ENCODE results near the gene KRTAP17-1.

Gene KRTAP17-1

GRCh38 chr17:41343029-41343428 lies 27.5 kb upstream of the KRTAP17-1 start (continued):
- no peak for TF ChIP-seq ZNF670 (tag by site-specific recombination; IDR thresholded peaks at IDR 0.05; ENCODE audit: low read depth)

- no peak overlapping the region for H3K4me3 ChIP-seq (ENCODE audit: low read depth, low read length)
- ChIA-PET CTCF (interaction anchor here (0.6 to 2.0 kb wide), 4 partner anchors 9 to 324 kb away, joined by 3 to 16 read pairs (median 5); no protein-coding TSS in a partner anchor), POLR2A (no interaction called here)
- H3K4me1 ChIP-seq (ENCODE audit: control insufficient read depth, insufficient read depth, low read length): no peaks in the 10 kb centered on the region
- H3K9me3 ChIP-seq (ENCODE audit: control insufficient read depth, insufficient read depth, low read depth, low read length): no peaks in the 10 kb centered on the region
- no peak overlapping the region for H3K27ac ChIP-seq (ENCODE audit: extremely low read depth, low read depth, low read length)
- H3K36me3 ChIP-seq (ENCODE audit: control insufficient read depth in 2 of 2, insufficient read depth in 1 of 2, low read length in 2 of 2): no peaks in the 10 kb centered on the region
- no peak for TF ChIP-seq ZNF2 (tag by site-specific recombination; IDR thresholded peaks at IDR 0.05)
- TF ChIP-seq ZNF239 (tag by site-specific recombination; IDR thresholded peaks at IDR 0.05): no peak
- TF ChIP-seq ZNF37A (tag by site-specific recombination; IDR thresholded peaks at IDR 0.05): no peak
- TF ChIP-seq HOXD13 (CRISPR knock-in tag; IDR thresholded peaks at IDR 0.05; ENCODE audit: borderline replicate concordance): no peak
- no peak for TF ChIP-seq ZNF48 (tag by site-specific recombination; IDR thresholded peaks at IDR 0.05)
- TF ChIP-seq ZFP3 (tag by site-specific recombination; IDR thresholded peaks at IDR 0.05; ENCODE audit: low read depth): no peak
- TF ChIP-seq ZNF280D (tag by site-specific recombination; IDR thresholded peaks at IDR 0.05): no peak
- no peak for TF ChIP-seq WT1 (tag by site-specific recombination; IDR thresholded peaks at IDR 0.05)
- no peak for TF ChIP-seq ZNF548 (tag by site-specific recombination; IDR thresholded peaks at IDR 0.05)
- no peak for TF ChIP-seq SP2 (tag by site-specific recombination; IDR thresholded peaks at IDR 0.05)
- no peak for TF ChIP-seq ZNF292 (tag by site-specific recombination; IDR thresholded peaks at IDR 0.05; ENCODE audit: borderline replicate concordance, low read depth)
- no peak for TF ChIP-seq ZNF610 (tag by site-specific recombination; IDR thresholded peaks at IDR 0.05; ENCODE audit: borderline replicate concordance)
- TF ChIP-seq KLF17 (tag by site-specific recombination; IDR thresholded peaks at IDR 0.05): no peak
- no peak for TF ChIP-seq ZNF555 (tag by site-specific recombination; conservative IDR thresholded peaks at IDR 0.05)
- TF ChIP-seq ZNF391 (tag by site-specific recombination; IDR thresholded peaks at IDR 0.05; ENCODE audit: borderline replicate concordance, low read depth): no peak
- no peak for TF ChIP-seq ZNF302 (tag by site-specific recombination; IDR thresholded peaks at IDR 0.05; ENCODE audit: low read depth)
Observed at GRCh38 chr17:41340934-41341861, 25.7 kb upstream of the KRTAP17-1 start.

GRCh38 chr17:41340494-41340893 lies 25.0 kb upstream of the KRTAP17-1 start:
- H3K27ac ChIP-seq (ENCODE audit: extremely low read depth, low read depth, low read length): no peak overlapping the region
- CTCF ChIA-PET: interaction anchor here (1.8 kb wide), 2 partner anchors 11 to 18 kb away, joined by 7 to 16 read pairs; no protein-coding TSS in a partner anchor
- TF ChIP-seq ZNF501 (tag by site-specific recombination; IDR thresholded peaks at IDR 0.05) (no peak), ZNF449 (tag by site-specific recombination; IDR thresholded peaks at IDR 0.05) (no peak), GFI1B (tag by site-specific recombination; IDR thresholded peaks at IDR 0.05) (no peak), ZNF266 (tag by site-specific recombination; IDR thresholded peaks at IDR 0.05; ENCODE audit: low read depth) (no peak), KLF10 (tag by site-specific recombination; IDR thresholded peaks at IDR 0.05) (no peak), BCL11B (tag by site-specific recombination; IDR thresholded peaks at IDR 0.05; ENCODE audit: low read depth) (no peak)

More at GRCh38 chr17:41340494-41340893, 25.0 kb upstream of the KRTAP17-1 start:
- Histone ChIP-seq H3K4me1 (ENCODE audit: control insufficient read depth, insufficient read depth, low read length) (no peaks in the 10 kb centered on the region), H3K9me3 (ENCODE audit: control insufficient read depth, insufficient read depth, low read depth, low read length) (no peaks in the 10 kb centered on the region), H3K4me3 (ENCODE audit: low read depth, low read length) (no peak overlapping the region), H3K36me3 (ENCODE audit: control insufficient read depth in 2 of 2, insufficient read depth in 1 of 2, low read length in 2 of 2) (no peaks in the 10 kb centered on the region)
- POLR2A ChIA-PET: no interaction called here

Data from HEK293 (cell line).